Measurements from ENCODE around the gene VANGL2.
"Not testable (repeated sequence)": the region's sequence is repeated elsewhere in the genome, so short reads cannot be mapped to it uniquely, and the experiment has no call there.

Gene VANGL2

DNA sequence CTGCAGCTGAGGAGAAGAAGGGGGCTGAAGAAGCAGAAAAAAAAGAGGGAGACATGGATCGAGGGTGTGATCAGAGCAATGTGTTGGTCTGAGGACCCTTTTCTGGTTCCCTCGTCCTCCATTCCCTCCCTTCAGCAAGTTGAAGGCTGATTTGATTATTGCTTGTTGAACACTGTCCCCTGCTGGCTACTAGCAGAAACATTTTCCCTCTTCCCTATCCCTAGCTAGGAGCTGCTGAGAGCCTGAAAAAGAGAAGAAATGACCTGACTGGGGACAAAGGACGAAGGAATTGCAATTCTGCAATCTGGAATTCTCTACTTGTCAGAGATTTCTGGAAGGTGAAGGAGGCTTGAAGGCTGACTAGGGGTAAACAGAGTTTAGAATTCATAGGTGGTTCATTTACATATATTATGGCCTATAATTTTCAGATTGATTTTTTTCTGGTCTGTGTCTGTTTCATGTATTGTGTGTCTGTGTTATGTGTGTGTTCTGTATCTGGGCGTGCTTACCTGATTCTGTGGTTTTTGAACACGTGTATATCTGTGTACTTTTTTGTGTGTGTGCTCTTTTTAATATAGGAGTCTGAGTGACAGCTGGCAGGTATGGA is 23.7 kb upstream of the VANGL2 start:
- Mint-ChIP-seq H3K27me3 (ENCODE audit: low read depth, poor library complexity) (no peaks in the 10 kb centered on the region), H3K27ac (no peak overlapping the region), H3K36me3 (ENCODE audit: low read depth) (no peaks in the 10 kb centered on the region), H3K9me3 (no peaks in the 10 kb centered on the region), H3K4me3 (peak overlapping the region; percentile 29), H3K4me1 (peaks cover 55% of the 10 kb centered on the region)
- peak; percentile 37 for DNase-seq
- TF ChIP-seq, protein P1, sequence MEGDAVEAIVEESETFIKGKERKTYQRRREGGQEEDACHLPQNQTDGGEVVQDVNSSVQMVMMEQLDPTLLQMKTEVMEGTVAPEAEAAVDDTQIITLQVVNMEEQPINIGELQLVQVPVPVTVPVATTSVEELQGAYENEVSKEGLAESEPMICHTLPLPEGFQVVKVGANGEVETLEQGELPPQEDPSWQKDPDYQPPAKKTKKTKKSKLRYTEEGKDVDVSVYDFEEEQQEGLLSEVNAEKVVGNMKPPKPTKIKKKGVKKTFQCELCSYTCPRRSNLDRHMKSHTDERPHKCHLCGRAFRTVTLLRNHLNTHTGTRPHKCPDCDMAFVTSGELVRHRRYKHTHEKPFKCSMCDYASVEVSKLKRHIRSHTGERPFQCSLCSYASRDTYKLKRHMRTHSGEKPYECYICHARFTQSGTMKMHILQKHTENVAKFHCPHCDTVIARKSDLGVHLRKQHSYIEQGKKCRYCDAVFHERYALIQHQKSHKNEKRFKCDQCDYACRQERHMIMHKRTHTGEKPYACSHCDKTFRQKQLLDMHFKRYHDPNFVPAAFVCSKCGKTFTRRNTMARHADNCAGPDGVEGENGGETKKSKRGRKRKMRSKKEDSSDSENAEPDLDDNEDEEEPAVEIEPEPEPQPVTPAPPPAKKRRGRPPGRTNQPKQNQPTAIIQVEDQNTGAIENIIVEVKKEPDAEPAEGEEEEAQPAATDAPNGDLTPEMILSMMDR (IDR thresholded peaks at IDR 0.05) = peak; percentile 98

- Mint-ChIP-seq H3K4me1 (peaks cover 46% of the 10 kb centered on the region), H3K4me3 (no peak overlapping the region), H3K36me3 (ENCODE audit: low read depth) (no peaks in the 10 kb centered on the region), H3K27me3 (ENCODE audit: low read depth, poor library complexity) (peaks cover 3% of the 10 kb centered on the region), H3K9me3 (no peaks in the 10 kb centered on the region), H3K27ac (no peak overlapping the region)
- TF ChIP-seq, protein P1 (IDR thresholded peaks at IDR 0.05) = no peak
- no peak for DNase-seq
Observed at GRCh38 chr1:160377585-160378206, 22.7 kb upstream of the VANGL2 start.

DNA sequence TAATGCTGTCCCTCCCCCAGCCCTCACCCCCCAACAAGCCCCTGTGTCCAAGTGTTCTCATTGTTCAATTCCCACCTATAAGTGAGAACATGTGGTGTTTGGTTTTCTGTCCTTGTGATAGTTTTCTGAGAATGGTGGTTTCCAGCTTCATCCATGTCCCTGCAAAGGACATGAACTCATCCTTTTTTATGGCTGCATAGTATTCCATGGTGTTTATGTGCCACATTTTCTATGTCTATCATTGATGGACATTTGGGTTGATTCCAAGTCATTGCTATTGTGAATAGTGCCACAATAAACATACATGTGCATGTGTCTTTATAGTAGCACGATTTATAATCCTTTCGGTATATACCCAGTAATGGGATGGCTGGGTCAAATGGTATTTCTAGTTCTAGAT is 15.6 kb upstream of the VANGL2 start:
- H3K27me3 Mint-ChIP-seq (ENCODE audit: low read depth, poor library complexity) = peaks cover 19% of the 10 kb centered on the region
- not testable (repeated sequence) for H3K36me3 Mint-ChIP-seq (ENCODE audit: low read depth); H3K4me1 Mint-ChIP-seq; H3K4me3 Mint-ChIP-seq; H3K27ac Mint-ChIP-seq; DNase-seq
- peaks cover 44% of the 10 kb centered on the region for H3K9me3 Mint-ChIP-seq

GRCh38 chr1:160388406-160388805 is 12.0 kb upstream of the VANGL2 start:
- H3K4me1 Mint-ChIP-seq = not testable (repeated sequence)

GRCh38 chr1:160394673-160395072 is 5.7 kb upstream of the VANGL2 start:
- Mint-ChIP-seq H3K27ac (no peak overlapping the region), H3K36me3 (ENCODE audit: low read depth) (no peaks in the 10 kb centered on the region), H3K4me1 (peaks cover 20% of the 10 kb centered on the region), H3K9me3 (peaks cover 3% of the 10 kb centered on the region), H3K27me3 (ENCODE audit: low read depth, poor library complexity) (peaks cover 14% of the 10 kb centered on the region), H3K4me3 (no peak overlapping the region)
- TF ChIP-seq, protein P1 (IDR thresholded peaks at IDR 0.05) = no peak
- DNase-seq = no peak

More at GRCh38 chr1:160388406-160388805, 12.0 kb upstream of the VANGL2 start:
- not testable (repeated sequence) for H3K27ac Mint-ChIP-seq; H3K36me3 Mint-ChIP-seq (ENCODE audit: low read depth); H3K4me3 Mint-ChIP-seq; DNase-seq
- Mint-ChIP-seq H3K27me3 (ENCODE audit: low read depth, poor library complexity) (peaks cover 29% of the 10 kb centered on the region), H3K9me3 (peaks cover 47% of the 10 kb centered on the region)

DNA sequence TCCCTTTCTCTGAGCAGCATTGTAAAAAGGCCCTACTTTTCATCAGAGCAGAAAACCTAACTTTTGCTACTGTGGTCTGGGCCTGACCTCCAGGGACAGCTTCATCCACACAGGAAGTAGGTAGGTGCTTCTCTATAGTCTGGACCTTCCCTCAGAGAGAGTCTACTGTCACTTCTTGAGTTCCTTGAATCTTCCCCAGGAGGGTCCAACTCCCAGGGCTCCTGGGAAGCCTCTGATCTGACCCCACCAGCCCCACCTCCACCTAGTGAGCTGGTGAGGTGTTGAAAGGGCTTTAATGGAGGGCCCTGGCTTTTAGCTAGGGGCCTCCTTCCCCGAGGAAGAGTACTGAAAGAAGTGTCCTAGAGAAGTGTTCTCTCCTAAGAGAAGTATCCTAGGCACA is 2.7 kb upstream of the VANGL2 start:
- no peak overlapping the region for H3K4me3 Mint-ChIP-seq
- peaks cover 39% of the 10 kb centered on the region for H3K4me1 Mint-ChIP-seq
- no peaks in the 10 kb centered on the region for H3K27me3 Mint-ChIP-seq (ENCODE audit: low read depth, poor library complexity)
- TF ChIP-seq, protein P1 (IDR thresholded peaks at IDR 0.05) = no peak
- no peak for DNase-seq
- no peak overlapping the region for H3K27ac Mint-ChIP-seq
- H3K9me3 Mint-ChIP-seq = no peaks in the 10 kb centered on the region
- no peaks in the 10 kb centered on the region for H3K36me3 Mint-ChIP-seq (ENCODE audit: low read depth)

GRCh38 chr1:160398823-160399222 is 1.5 kb upstream of the VANGL2 start:
- H3K4me1 Mint-ChIP-seq = peaks cover 51% of the 10 kb centered on the region
- H3K36me3 Mint-ChIP-seq (ENCODE audit: low read depth) = no peaks in the 10 kb centered on the region
- H3K27me3 Mint-ChIP-seq (ENCODE audit: low read depth, poor library complexity) = no peaks in the 10 kb centered on the region
- no peak overlapping the region for H3K27ac Mint-ChIP-seq
- peak overlapping the region; percentile 79 for H3K4me3 Mint-ChIP-seq
- TF ChIP-seq, protein P1 (IDR thresholded peaks at IDR 0.05) = no peak
- no peaks in the 10 kb centered on the region for H3K9me3 Mint-ChIP-seq
- DNase-seq = no peak
